Thyroid gland (tissue), 4 donors: ENCODE data around the gene TPSG1. TPM values are rescaled to one million over a fixed set of nuclear protein-coding genes. Genes with fewer than 3 reads are reported as not detected.

Source experiments
- DNase-seq, 2 donors: peaks; one replicate each; pipeline ENCODE4 v3.0.0-alpha.2; 2019
- H3K27ac ChIP-seq, 3 donors: fragments of 200-600 bp; sonication (generic); 1 replicate in 2 of 3; 2 replicates in 1 of 3; pipeline ENCODE4 v1.5.1; 2016 to 2019; ENCODE audit warnings: mild to moderate bottlenecking in 1 of 3, moderate library complexity in 1 of 3
- H3K27me3 ChIP-seq: fragments of 200-600 bp; sonication (generic); one replicate; pipeline ENCODE4 v1.5.1; 2019
- H3K36me3 ChIP-seq, 2 donors: fragments of 200-600 bp; sonication (generic); one replicate each; pipeline ENCODE4 v1.5.1; 2016 to 2019
- H3K4me1 ChIP-seq, 2 donors: fragments of 200-600 bp; sonication (generic); one replicate each; pipeline ENCODE4 v1.5.1; 2017 to 2019
- H3K4me3 ChIP-seq, 3 donors: fragments of 200-600 bp; sonication (generic); replicated peaks in 1 of 3; 1 replicate in 2 of 3; 2 replicates in 1 of 3; pipeline ENCODE4 v1.5.1; 2016; ENCODE audit warnings: mild to moderate bottlenecking in 1 of 3
- H3K9me3 ChIP-seq: fragments of 200-600 bp; sonication (generic); one replicate; pipeline ENCODE4 v1.5.1; 2017
- CTCF ChIP-seq, 6 experiments: fragments of 200-600 bp in 3 of 6; fragments of 450-650 bp in 3 of 6; sonication (generic) in 3 of 6; IDR thresholded peaks; one replicate each; pipeline ENCODE4 v1.5.1; 2016 to 2019; ENCODE audit warnings: antibody characterized with exemption in 6 of 6, mild to moderate bottlenecking in 2 of 6, inconsistent platforms in 1 of 6, moderate library complexity in 1 of 6
- POLR2A ChIP-seq, 2 donors: fragments of 450-650 bp; IDR thresholded peaks; one replicate each; pipeline ENCODE4 v1.6.1; 2017; ENCODE audit warnings: antibody characterized with exemption in 2 of 2, mild to moderate bottlenecking in 2 of 2, moderate library complexity in 1 of 2
- WGBS, 2 donors: methylation state at CpG; one replicate each; pipeline ENCODE4 v1.1.5; 2017; 5-methylcytosine and 5-hydroxymethylcytosine counted together
- intact Hi-C: fragments of 100-400 bp; cut with DNase I; formaldehyde crosslinking; loops from one replicate; pipeline ENCODE4 v1.15.1; 2023
- total RNA-seq, 4 donors: library from RNA; depleted of rRNA; stranded (reverse); fragments of >200 nt; gene quantifications; one replicate each; pipeline ENCODE4 v1.2.3, GENCODE V29; 2016

TPSG1 gene
- total RNA-seq, 4 donors from 2014 or later, result not detected

- Histone ChIP-seq H3K36me3 (no peaks in the 10 kb centered on the region), H3K27me3 (no peaks in the 10 kb centered on the region), H3K4me1 (peaks cover 0 to 3% of the 10 kb centered on the region in 2 donors), H3K4me3 (no peak overlapping the region), H3K27ac (no peak overlapping the region), H3K9me3 (no peaks in the 10 kb centered on the region)
- no peak for DNase-seq
- intact Hi-C loops, result no loop called here
- TF ChIP-seq CTCF (IDR thresholded peaks at IDR 0.05), result no peak
- TF ChIP-seq POLR2A (IDR thresholded peaks at IDR 0.05), result no peak
- WGBS, 2 donors, result 51 to 57% methylated on average over 7 to 15 of the region's 15 CpGs
Observed at GRCh38 chr16:1263591-1264344, 38.7 kb upstream of the TPSG1 start.

GRCh38 chr16:1262846-1263221 is 37.8 kb upstream of the TPSG1 start:
- H3K27ac ChIP-seq, result no peak overlapping the region
- no peak overlapping the region for H3K4me3 ChIP-seq
- DNase-seq, result no peak
- peaks cover 0 to 3% of the 10 kb centered on the region in 2 donors for H3K4me1 ChIP-seq
- H3K9me3 ChIP-seq, result no peaks in the 10 kb centered on the region
- intact Hi-C loops, result no loop called here
- H3K27me3 ChIP-seq, result no peaks in the 10 kb centered on the region
- TF ChIP-seq POLR2A (IDR thresholded peaks at IDR 0.05) (no peak), CTCF (IDR thresholded peaks at IDR 0.05) (no peak)
- 87 to 93% methylated on average over 3 to 6 of the region's 9 CpGs for WGBS, 2 donors
- no peaks in the 10 kb centered on the region for H3K36me3 ChIP-seq

- H3K9me3 ChIP-seq, result no peaks in the 10 kb centered on the region
- no peak for TF ChIP-seq POLR2A (IDR thresholded peaks at IDR 0.05)
- no peak for TF ChIP-seq CTCF (IDR thresholded peaks at IDR 0.05)
- WGBS, 2 donors, result 88 to 89% methylated on average over 19 to 32 of the region's 32 CpGs
- H3K27ac ChIP-seq, result no peak overlapping the region
- peaks cover 0 to 3% of the 10 kb centered on the region in 2 donors for H3K4me1 ChIP-seq
- H3K36me3 ChIP-seq, result no peaks in the 10 kb centered on the region
- no peaks in the 10 kb centered on the region for H3K27me3 ChIP-seq
- no peak overlapping the region for H3K4me3 ChIP-seq
- DNase-seq, result no peak
- intact Hi-C loops, result no loop called here
Observed at GRCh38 chr16:1262210-1262845, 37.3 kb upstream of the TPSG1 start.

- WGBS, 2 donors, result 12 to 35% methylated on average over 6 to 16 of the region's 47 CpGs
- no peak overlapping the region for H3K4me3 ChIP-seq
- TF ChIP-seq POLR2A (IDR thresholded peaks at IDR 0.05) (no peak), CTCF (IDR thresholded peaks at IDR 0.05) (no peak)
- no peaks in the 10 kb centered on the region for H3K9me3 ChIP-seq
- intact Hi-C loops, result no loop called here
- peaks cover 0 to 3% of the 10 kb centered on the region in 2 donors for H3K4me1 ChIP-seq
- H3K27me3 ChIP-seq, result no peaks in the 10 kb centered on the region
- no peak for DNase-seq
- H3K27ac ChIP-seq, result no peak overlapping the region
- no peaks in the 10 kb centered on the region for H3K36me3 ChIP-seq
Observed at GRCh38 chr16:1261131-1261892, 36.2 kb upstream of the TPSG1 start.
